NB4 (cell line): Measurements from ENCODE around the gene ARMH4.

Experiments used
- DNase-seq: peaks from one replicate; pipeline ENCODE4 v3.0.0; 2010; ENCODE audit warnings: low read depth
- H3K4me3 ChIP-seq: one replicate; pipeline ENCODE4 v1.5.1; 2011; ENCODE audit warnings: mild to moderate bottlenecking, low read depth, low read length, moderate library complexity
- MAX ChIP-seq: IDR thresholded peaks from 2 replicates; pipeline ENCODE4 v1.6.1; 2011; ENCODE audit warnings: low read depth, low read length
- MYC ChIP-seq: IDR thresholded peaks from 2 replicates; pipeline ENCODE4 v1.6.1; 2011; ENCODE audit warnings: low read depth, low read length
- POLR2A ChIP-seq: IDR thresholded peaks from 2 replicates; pipeline ENCODE4 v1.6.1; 2011; ENCODE audit warnings: mild to moderate bottlenecking; ENCODE audit not compliant: insufficient read length; ENCODE audit errors: extremely low read depth
- TF ChIP-seq, protein P1 (sequence below): IDR thresholded peaks from one replicate; pipeline ENCODE4 v1.5.1; 2012; ENCODE audit warnings: low read depth, low read length

ARMH4 gene

GRCh38 chr14:58100735-58101368, 51.2 kb downstream of the ARMH4 start:
- TF ChIP-seq, protein P1, sequence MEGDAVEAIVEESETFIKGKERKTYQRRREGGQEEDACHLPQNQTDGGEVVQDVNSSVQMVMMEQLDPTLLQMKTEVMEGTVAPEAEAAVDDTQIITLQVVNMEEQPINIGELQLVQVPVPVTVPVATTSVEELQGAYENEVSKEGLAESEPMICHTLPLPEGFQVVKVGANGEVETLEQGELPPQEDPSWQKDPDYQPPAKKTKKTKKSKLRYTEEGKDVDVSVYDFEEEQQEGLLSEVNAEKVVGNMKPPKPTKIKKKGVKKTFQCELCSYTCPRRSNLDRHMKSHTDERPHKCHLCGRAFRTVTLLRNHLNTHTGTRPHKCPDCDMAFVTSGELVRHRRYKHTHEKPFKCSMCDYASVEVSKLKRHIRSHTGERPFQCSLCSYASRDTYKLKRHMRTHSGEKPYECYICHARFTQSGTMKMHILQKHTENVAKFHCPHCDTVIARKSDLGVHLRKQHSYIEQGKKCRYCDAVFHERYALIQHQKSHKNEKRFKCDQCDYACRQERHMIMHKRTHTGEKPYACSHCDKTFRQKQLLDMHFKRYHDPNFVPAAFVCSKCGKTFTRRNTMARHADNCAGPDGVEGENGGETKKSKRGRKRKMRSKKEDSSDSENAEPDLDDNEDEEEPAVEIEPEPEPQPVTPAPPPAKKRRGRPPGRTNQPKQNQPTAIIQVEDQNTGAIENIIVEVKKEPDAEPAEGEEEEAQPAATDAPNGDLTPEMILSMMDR, result no peak
- TF ChIP-seq MYC (no peak), MAX (no peak), POLR2A (no peak)
- DNase-seq, result no peak
- H3K4me3 ChIP-seq, result no peak overlapping the region

GRCh38 chr14:58099682-58100081, 52.3 kb downstream of the ARMH4 start:
- TF ChIP-seq, protein P1, result no peak
- TF ChIP-seq MAX, result no peak
- TF ChIP-seq POLR2A, result no peak
- no peak for TF ChIP-seq MYC
- no peak overlapping the region for H3K4me3 ChIP-seq
- DNase-seq, result no peak

GRCh38 chr14:58098507-58098906, 53.5 kb downstream of the ARMH4 start:
- TF ChIP-seq, protein P1, result no peak
- no peak for TF ChIP-seq MYC
- TF ChIP-seq MAX, result no peak
- TF ChIP-seq POLR2A, result no peak
- H3K4me3 ChIP-seq, result no peak overlapping the region
- DNase-seq, result no peak

GRCh38 chr14:58096731-58097130, 55.3 kb downstream of the ARMH4 start:
- TF ChIP-seq POLR2A, result no peak
- no peak for TF ChIP-seq MAX
- TF ChIP-seq MYC, result no peak
- TF ChIP-seq, protein P1, result no peak
- no peak for DNase-seq
- H3K4me3 ChIP-seq, result no peak overlapping the region

GRCh38 chr14:58091883-58092630, 60.0 kb downstream of the ARMH4 start:
- TF ChIP-seq MAX, result no peak
- TF ChIP-seq MYC, result no peak
- no peak for TF ChIP-seq POLR2A
- TF ChIP-seq, protein P1, result no peak
- no peak for DNase-seq
- H3K4me3 ChIP-seq, result no peak overlapping the region
